ENCODE measurements around the gene PYGO1.

DNA sequence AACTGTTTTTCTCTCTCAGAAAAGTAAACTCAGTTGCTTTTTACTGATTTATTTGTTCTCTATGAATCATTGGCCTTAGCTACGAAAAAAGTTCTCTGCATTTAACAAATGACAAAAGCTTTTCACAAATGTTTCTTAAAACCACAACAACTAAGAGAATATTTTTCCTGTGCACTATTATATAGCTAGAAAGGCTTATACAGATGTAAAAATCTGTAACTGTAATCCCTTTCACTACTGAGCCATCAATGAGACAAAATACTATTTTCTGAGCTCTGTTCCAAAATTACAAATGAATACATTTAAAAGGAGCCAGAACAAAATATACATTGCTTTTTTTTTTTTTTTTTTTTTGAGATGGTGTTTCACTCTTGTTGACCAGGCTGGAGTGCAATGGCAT, 45.6 kb upstream of the PYGO1 start:
- TF ChIP-seq, protein P1, sequence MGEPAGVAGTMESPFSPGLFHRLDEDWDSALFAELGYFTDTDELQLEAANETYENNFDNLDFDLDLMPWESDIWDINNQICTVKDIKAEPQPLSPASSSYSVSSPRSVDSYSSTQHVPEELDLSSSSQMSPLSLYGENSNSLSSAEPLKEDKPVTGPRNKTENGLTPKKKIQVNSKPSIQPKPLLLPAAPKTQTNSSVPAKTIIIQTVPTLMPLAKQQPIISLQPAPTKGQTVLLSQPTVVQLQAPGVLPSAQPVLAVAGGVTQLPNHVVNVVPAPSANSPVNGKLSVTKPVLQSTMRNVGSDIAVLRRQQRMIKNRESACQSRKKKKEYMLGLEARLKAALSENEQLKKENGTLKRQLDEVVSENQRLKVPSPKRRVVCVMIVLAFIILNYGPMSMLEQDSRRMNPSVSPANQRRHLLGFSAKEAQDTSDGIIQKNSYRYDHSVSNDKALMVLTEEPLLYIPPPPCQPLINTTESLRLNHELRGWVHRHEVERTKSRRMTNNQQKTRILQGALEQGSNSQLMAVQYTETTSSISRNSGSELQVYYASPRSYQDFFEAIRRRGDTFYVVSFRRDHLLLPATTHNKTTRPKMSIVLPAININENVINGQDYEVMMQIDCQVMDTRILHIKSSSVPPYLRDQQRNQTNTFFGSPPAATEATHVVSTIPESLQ (CRISPR knock-in tag; IDR thresholded peaks at IDR 0.05), result no peak
- no peak for TF ChIP-seq NFYB (CRISPR knock-in tag; conservative IDR thresholded peaks at IDR 0.05; ENCODE audit: low read depth)
- TF ChIP-seq, protein P2, sequence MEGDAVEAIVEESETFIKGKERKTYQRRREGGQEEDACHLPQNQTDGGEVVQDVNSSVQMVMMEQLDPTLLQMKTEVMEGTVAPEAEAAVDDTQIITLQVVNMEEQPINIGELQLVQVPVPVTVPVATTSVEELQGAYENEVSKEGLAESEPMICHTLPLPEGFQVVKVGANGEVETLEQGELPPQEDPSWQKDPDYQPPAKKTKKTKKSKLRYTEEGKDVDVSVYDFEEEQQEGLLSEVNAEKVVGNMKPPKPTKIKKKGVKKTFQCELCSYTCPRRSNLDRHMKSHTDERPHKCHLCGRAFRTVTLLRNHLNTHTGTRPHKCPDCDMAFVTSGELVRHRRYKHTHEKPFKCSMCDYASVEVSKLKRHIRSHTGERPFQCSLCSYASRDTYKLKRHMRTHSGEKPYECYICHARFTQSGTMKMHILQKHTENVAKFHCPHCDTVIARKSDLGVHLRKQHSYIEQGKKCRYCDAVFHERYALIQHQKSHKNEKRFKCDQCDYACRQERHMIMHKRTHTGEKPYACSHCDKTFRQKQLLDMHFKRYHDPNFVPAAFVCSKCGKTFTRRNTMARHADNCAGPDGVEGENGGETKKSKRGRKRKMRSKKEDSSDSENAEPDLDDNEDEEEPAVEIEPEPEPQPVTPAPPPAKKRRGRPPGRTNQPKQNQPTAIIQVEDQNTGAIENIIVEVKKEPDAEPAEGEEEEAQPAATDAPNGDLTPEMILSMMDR (IDR thresholded peaks at IDR 0.05), result no peak
- no peak for TF ChIP-seq USF1 (CRISPR knock-in tag; IDR thresholded peaks at IDR 0.05)
- TF ChIP-seq PREB (CRISPR knock-in tag; IDR thresholded peaks at IDR 0.05; ENCODE audit: borderline replicate concordance), result no peak
- TF ChIP-seq ELF4 (CRISPR knock-in tag; IDR thresholded peaks at IDR 0.05; ENCODE audit: low read depth), result no peak
- no peak for TF ChIP-seq MLX (CRISPR knock-in tag; IDR thresholded peaks at IDR 0.05)
- no peak for TF ChIP-seq CREB1 (CRISPR knock-in tag; IDR thresholded peaks at IDR 0.05)
- TF ChIP-seq AFF4 (CRISPR knock-in tag; IDR thresholded peaks at IDR 0.05; ENCODE audit: borderline replicate concordance), result no peak
